Suprapubic skin (tissue), 3 donors: ENCODE data around the gene BAHD1.

Experiments used
- EP300 ChIP-seq: sonication (generic); formaldehyde crosslinking; IDR thresholded peaks from one replicate; pipeline ENCODE4 v1.6.1; 2017; ENCODE audit warnings: antibody characterized with exemption
- POLR2A ChIP-seq, 2 donors: fragments of 450-650 bp; IDR thresholded peaks; one replicate each; pipeline ENCODE4 v1.6.1; 2017; ENCODE audit warnings: antibody characterized with exemption in 2 of 2, mild to moderate bottlenecking in 2 of 2, moderate library complexity in 2 of 2
- TF ChIP-seq, protein P1 (sequence below), 2 donors: fragments of 200-600 bp in 1 of 2; fragments of 450-650 bp in 1 of 2; sonication (generic) in 1 of 2; IDR thresholded peaks; one replicate each; pipeline ENCODE4 v1.5.1; 2016 to 2019; ENCODE audit warnings: antibody characterized with exemption in 2 of 2, mild to moderate bottlenecking in 1 of 2, moderate library complexity in 1 of 2

DNA sequence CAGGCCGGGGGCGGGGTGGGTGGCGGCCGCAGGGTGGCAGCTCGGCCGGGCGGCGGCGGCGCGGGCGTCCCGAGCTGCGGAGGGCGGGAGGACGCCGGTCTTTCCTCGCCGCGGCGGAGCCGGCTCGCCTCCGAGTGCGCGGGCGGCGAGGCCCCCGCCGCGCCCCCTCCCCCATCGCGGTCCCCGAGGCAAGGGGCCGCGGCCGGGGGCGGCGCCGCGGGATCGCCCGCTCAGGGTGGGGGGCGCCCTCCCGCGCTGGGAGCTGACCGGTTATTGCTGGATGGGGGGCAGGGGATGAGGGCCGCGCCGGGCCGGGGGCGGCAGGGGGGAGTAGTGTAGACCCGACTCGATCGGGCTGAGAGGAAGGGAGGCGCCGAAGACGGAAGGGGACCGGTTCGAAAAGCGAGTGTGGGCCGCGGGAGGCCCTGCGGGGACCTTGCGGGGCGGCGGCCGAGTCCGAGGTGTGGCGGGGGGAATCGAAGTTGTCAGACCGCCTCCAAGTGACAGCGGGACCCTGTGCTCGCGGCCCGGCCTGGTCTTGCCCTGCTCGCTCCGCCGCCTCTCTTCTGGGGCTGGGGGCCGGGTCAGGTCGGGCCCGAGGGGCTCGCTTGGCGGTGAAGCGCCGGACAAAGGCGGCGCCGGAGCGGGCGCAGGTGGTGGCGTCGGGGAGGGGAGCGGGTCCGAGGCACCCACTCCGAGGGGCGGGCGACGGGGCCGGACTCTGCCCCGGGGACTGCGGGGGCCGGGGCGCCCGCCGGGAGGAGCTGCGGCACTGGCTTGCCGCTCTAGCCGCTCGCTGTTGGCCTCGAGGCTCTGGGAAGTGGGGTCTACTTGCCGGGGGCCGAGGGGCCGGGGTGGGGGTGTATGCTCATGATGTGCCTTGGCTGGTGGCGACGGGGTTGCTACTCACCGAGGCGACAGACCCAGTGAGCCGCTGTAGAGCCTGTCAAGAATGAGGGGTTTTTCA, 1.1 kb downstream of the BAHD1 start:
- TF ChIP-seq POLR2A (IDR thresholded peaks at IDR 0.05), result no peak
- TF ChIP-seq, protein P1, sequence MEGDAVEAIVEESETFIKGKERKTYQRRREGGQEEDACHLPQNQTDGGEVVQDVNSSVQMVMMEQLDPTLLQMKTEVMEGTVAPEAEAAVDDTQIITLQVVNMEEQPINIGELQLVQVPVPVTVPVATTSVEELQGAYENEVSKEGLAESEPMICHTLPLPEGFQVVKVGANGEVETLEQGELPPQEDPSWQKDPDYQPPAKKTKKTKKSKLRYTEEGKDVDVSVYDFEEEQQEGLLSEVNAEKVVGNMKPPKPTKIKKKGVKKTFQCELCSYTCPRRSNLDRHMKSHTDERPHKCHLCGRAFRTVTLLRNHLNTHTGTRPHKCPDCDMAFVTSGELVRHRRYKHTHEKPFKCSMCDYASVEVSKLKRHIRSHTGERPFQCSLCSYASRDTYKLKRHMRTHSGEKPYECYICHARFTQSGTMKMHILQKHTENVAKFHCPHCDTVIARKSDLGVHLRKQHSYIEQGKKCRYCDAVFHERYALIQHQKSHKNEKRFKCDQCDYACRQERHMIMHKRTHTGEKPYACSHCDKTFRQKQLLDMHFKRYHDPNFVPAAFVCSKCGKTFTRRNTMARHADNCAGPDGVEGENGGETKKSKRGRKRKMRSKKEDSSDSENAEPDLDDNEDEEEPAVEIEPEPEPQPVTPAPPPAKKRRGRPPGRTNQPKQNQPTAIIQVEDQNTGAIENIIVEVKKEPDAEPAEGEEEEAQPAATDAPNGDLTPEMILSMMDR (IDR thresholded peaks at IDR 0.05), result no peak
- no peak for TF ChIP-seq EP300
